ENCODE data around the gene PLCD3.

- no peak for TF ChIP-seq CTCF (optimal IDR thresholded peaks at IDR 0.05 in 1 of 3, IDR thresholded peaks at IDR 0.05 in 1 of 3, conservative IDR thresholded peaks at IDR 0.05 in 1 of 3; ENCODE audit: extremely low read depth in 1 of 3, insufficient read depth in 2 of 3, low read length in 3 of 3)
- TF ChIP-seq EZH2 (IDR thresholded peaks at IDR 0.05; ENCODE audit: low read length) = no peak
Measured at GRCh38 chr17:45127207-45127547, 5.1 kb downstream of the PLCD3 start.
